Epithelial cell of proximal tubule (primary cell): ENCODE results near the gene KIF2C. TPM values are rescaled to one million over a fixed set of nuclear protein-coding genes. Genes with fewer than 3 reads are reported as not detected.
A peak's percentile ranks its signal among the peaks of the same experiment; 100 is the strongest.

Source experiments
- DNase-seq: peaks from one replicate; pipeline ENCODE4 v3.0.0-alpha.2; 2011; ENCODE audit warnings: low read depth
- H3K4me3 ChIP-seq: 2 replicates; pipeline ENCODE4 v1.5.1; 2011; ENCODE audit warnings: low read depth, mild to moderate bottlenecking, low read length
- total RNA-seq: library from RNA; depleted of rRNA; stranded (reverse); fragments of >200 nt; gene quantifications from 2 replicates; pipeline ENCODE4 v1.2.3, GENCODE V29; 2015
- TF ChIP-seq, protein P1 (sequence below): conservative IDR thresholded peaks from 2 replicates; pipeline ENCODE4 v1.5.1; 2012; ENCODE audit warnings: low read depth, mild to moderate bottlenecking, low read length

KIF2C gene
- 72.8 and 88.2 TPM in 2 replicates for total RNA-seq

DNA sequence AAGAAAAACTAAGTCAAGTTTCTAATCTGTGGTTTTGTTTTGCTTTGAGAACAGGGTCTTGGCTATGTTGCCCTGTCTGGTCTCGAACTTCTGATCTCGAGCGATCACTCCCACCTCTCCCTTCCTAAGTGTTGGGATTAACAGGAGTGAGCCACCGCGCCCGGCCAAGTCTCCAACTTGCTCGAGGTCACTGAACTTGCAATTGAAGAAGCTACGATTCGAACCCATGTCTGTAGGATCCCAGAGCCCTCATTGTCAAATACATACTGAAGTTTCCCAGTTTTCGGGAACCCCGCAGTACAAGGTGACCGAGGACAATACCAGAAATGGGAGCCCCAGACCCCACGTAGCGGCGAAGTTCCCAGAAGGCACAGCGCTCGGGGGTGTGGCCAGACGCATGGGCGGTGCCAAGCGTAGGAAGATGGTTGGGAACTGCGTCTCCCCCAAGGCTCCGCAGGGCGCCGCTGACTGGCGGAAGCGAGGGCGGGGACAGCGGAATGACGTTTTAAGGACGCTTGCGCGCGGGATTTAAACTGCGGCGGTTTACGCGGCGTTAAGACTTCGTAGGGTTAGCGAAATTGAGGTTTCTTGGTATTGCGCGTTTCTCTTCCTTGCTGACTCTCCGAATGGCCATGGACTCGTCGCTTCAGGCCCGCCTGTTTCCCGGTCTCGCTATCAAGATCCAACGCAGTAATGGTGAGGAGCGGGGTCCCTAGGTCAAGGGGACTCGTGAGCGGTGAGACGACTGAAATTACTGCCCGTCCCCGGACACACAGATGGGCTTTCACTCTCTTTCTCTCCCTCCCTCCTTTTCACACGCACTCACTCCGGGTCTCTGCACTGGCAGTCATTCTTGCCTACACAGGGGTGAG lies at the start of gene KIF2C:
TSS of gene KIF2C (plus strand) at position 531 of the 872 bp plus-strand sequence. CDS start at position 627, 96 bp downstream.
- peak; percentile 76 for DNase-seq
- TF ChIP-seq, protein P1, sequence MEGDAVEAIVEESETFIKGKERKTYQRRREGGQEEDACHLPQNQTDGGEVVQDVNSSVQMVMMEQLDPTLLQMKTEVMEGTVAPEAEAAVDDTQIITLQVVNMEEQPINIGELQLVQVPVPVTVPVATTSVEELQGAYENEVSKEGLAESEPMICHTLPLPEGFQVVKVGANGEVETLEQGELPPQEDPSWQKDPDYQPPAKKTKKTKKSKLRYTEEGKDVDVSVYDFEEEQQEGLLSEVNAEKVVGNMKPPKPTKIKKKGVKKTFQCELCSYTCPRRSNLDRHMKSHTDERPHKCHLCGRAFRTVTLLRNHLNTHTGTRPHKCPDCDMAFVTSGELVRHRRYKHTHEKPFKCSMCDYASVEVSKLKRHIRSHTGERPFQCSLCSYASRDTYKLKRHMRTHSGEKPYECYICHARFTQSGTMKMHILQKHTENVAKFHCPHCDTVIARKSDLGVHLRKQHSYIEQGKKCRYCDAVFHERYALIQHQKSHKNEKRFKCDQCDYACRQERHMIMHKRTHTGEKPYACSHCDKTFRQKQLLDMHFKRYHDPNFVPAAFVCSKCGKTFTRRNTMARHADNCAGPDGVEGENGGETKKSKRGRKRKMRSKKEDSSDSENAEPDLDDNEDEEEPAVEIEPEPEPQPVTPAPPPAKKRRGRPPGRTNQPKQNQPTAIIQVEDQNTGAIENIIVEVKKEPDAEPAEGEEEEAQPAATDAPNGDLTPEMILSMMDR = no peak
- peak within 1 kb of the TSS; percentile 80 for H3K4me3 ChIP-seq

DNA sequence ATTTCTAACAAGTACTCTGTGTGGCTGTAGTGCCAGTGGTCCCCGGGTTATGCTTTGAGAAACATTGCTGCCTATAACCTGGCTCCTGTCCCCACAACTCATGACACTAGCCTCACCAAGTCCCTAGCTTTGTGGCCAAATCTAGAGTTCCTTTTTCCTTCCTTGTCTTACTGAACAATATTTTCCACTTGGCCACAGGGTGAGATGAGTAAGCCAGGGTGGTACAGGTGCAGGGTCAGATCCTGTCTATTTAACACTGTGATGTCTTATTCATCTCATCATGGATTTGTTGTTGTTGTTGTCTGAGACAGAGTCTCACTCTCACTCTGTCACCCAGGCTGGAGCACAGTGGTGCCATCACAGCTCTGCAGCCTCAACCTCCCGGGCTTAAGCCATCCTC lies 46.5 kb upstream of the KIF2C start:
- no peak for DNase-seq
- H3K4me3 ChIP-seq = no peak overlapping the region
- TF ChIP-seq, protein P1 = no peak

DNA sequence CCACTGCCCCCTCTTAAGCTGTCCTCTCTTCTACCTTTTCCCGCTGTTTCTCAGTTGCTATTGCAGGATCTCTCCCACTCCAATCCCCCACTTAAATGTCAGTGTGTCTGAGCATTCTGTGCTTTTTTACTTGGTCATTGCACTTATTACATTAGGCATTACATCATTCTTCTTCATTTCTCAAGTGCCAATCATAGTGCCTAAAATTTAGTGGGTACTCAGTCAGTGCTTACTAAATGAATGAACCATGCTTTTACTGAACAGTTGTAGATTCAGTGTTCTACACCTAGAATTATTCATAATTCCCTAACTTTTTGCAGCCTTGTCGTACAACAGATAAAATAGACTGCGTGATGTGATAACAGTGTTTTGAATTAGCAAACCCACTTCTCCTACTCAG lies 45.7 kb upstream of the KIF2C start:
- DNase-seq = no peak
- no peak overlapping the region for H3K4me3 ChIP-seq
- TF ChIP-seq, protein P1 = no peak

DNA sequence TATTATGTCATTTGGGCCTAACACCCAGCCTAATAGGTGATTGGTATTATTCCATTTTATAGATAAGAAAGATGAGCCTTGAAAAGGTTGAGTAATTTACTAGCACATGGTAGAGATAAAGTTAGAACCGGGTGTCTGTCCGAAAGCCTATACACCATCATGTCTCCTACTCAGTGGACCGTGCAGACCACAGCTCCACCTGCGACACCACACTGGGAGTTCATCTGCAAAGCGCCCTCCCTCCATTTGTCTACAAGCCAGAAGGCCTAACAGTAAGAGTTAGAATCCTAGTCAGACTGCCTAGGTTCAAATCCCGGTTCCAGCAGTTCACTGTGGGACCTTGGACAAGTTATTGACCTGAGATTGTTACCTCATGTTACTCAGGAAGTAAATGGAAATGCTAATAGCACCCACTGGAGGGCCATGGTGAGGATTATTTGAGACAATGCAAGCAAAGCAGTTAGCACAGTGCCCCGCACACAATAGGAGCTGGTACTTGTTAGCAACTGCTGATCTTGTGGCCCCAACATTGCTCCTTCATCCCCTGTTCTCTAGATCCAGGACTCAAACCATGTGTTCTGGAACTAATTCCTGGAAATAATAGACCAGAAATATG lies 44.7 kb upstream of the KIF2C start:
- no peak for DNase-seq
- TF ChIP-seq, protein P1 = no peak
- H3K4me3 ChIP-seq = no peak overlapping the region

DNA sequence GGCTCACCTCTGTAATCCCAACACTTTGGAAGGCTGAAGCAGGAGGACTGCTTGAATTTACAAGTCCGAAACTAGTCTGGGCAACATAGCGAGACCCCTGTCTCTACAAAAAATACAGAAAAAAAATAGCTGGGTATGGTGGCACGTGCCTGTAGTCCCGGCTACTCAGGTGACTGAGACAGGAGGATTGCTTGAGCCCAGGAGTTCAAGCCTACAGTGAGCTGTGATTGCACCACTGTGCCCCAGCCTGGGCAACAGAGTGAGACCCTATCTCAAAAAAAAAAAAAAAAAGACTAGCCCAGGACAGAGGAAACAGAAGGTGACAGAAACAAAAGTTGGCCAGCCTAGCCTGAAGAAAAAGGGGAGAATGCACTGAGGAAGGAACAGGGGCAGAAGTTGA lies 44.0 kb upstream of the KIF2C start:
- TF ChIP-seq, protein P1 = no peak
- H3K4me3 ChIP-seq = no peak overlapping the region
- no peak for DNase-seq

DNA sequence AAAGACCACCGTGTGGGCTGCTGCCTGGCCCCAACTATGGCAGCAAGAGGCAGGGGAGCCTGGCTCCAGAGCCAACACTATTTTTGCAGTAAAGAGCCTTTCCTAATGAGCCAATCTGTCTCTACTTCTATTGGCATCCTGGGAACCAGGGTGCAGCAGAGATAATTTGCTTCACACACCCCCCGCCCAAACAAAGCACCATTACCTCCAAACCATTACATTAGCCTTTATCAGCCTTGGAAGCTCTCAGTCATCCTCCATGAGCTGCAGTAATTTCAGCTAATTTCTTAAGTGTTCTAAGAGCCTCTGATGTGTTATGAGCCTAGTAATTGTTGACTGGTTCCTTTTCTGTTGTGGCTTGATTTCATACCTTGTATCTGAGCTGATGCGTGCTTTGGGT lies 43.5 kb upstream of the KIF2C start:
- DNase-seq = no peak
- no peak overlapping the region for H3K4me3 ChIP-seq
- TF ChIP-seq, protein P1 = no peak
